ENCODE measurements around the gene UNC5C. TPM values are rescaled to one million over a fixed set of nuclear protein-coding genes. Genes with fewer than 3 reads are reported as not detected.
"Not testable (repeated sequence)": the region's sequence is repeated elsewhere in the genome, so short reads cannot be mapped to it uniquely, and the experiment has no call there.

UNC5C gene
- total and polyA plus RNA-seq, 2 donors = 3.7 to 31.5 TPM

- H3K4me3 ChIP-seq (ENCODE audit: low read depth, low read length); DNase-seq (ENCODE audit: extremely low spot score): not testable (repeated sequence)
- WGBS = 95% methylated on average over 14 of the region's 14 CpGs
Measured at GRCh38 chr4:95139424-95139823, 409.3 kb downstream of the UNC5C start.

GRCh38 chr4:95134016-95134415 lies 414.8 kb downstream of the UNC5C start:
- not testable (repeated sequence) for H3K27ac ChIP-seq (ENCODE audit: low read depth); H3K4me3 ChIP-seq (ENCODE audit: low read depth, low read length); DNase-seq (ENCODE audit: extremely low spot score); H3K36me3 ChIP-seq (ENCODE audit: insufficient read depth); H3K4me1 ChIP-seq (ENCODE audit: insufficient read depth)
- 97% methylated on average over 4 of the region's 4 CpGs for WGBS

More at GRCh38 chr4:95139424-95139823, 409.3 kb downstream of the UNC5C start:
- not testable (repeated sequence) for H3K27ac ChIP-seq (ENCODE audit: low read depth); H3K36me3 ChIP-seq (ENCODE audit: insufficient read depth); H3K4me1 ChIP-seq (ENCODE audit: insufficient read depth)

GRCh38 chr4:95129821-95130311 lies 418.9 kb downstream of the UNC5C start:
- Histone ChIP-seq H3K4me1 (ENCODE audit: insufficient read depth) (no peaks in the 10 kb centered on the region), H3K36me3 (ENCODE audit: insufficient read depth) (no peaks in the 10 kb centered on the region), H3K4me3 (ENCODE audit: low read depth, low read length) (no peak overlapping the region), H3K27ac (ENCODE audit: low read depth) (no peak overlapping the region)
- 51% methylated on average over 7 of the region's 7 CpGs for WGBS
- no peak for DNase-seq (ENCODE audit: extremely low spot score)

GRCh38 chr4:95129031-95129430 lies 419.7 kb downstream of the UNC5C start:
- H3K36me3 ChIP-seq (ENCODE audit: insufficient read depth) = no peaks in the 10 kb centered on the region
- no peak for DNase-seq (ENCODE audit: extremely low spot score)
- no peak overlapping the region for H3K27ac ChIP-seq (ENCODE audit: low read depth)
- no peak overlapping the region for H3K4me3 ChIP-seq (ENCODE audit: low read depth, low read length)
- 76% methylated on average over 4 of the region's 4 CpGs for WGBS
- no peaks in the 10 kb centered on the region for H3K4me1 ChIP-seq (ENCODE audit: insufficient read depth)

- Histone ChIP-seq H3K4me1 (ENCODE audit: insufficient read depth) (no peaks in the 10 kb centered on the region), H3K4me3 (ENCODE audit: low read depth, low read length) (no peak overlapping the region), H3K27ac (ENCODE audit: low read depth) (no peak overlapping the region), H3K36me3 (ENCODE audit: insufficient read depth) (no peaks in the 10 kb centered on the region)
- peak; percentile 31 for DNase-seq (ENCODE audit: extremely low spot score)
- 46% methylated on average over 4 of the region's 4 CpGs for whole genome bisulfite sequencing
Measured at GRCh38 chr4:95124906-95125504, 423.8 kb downstream of the UNC5C start.

- H3K36me3 ChIP-seq (ENCODE audit: insufficient read depth) = no peaks in the 10 kb centered on the region
- WGBS = 85% methylated on average over 9 of the region's 9 CpGs
- DNase-seq (ENCODE audit: extremely low spot score) = no peak
- no peak overlapping the region for H3K4me3 ChIP-seq (ENCODE audit: low read depth, low read length)
- no peak overlapping the region for H3K27ac ChIP-seq (ENCODE audit: low read depth)
- no peaks in the 10 kb centered on the region for H3K4me1 ChIP-seq (ENCODE audit: insufficient read depth)
Measured at GRCh38 chr4:95122001-95122400, 426.8 kb downstream of the UNC5C start.

- WGBS = 92% methylated on average over 2 of the region's 2 CpGs
- no peak for DNase-seq (ENCODE audit: extremely low spot score)
- H3K27ac ChIP-seq (ENCODE audit: low read depth) = no peak overlapping the region
- no peaks in the 10 kb centered on the region for H3K4me1 ChIP-seq (ENCODE audit: insufficient read depth)
- no peak overlapping the region for H3K4me3 ChIP-seq (ENCODE audit: low read depth, low read length)
- no peaks in the 10 kb centered on the region for H3K36me3 ChIP-seq (ENCODE audit: insufficient read depth)
Measured at GRCh38 chr4:95120456-95120855, 428.3 kb downstream of the UNC5C start.

- Histone ChIP-seq H3K27ac (ENCODE audit: low read depth) (no peak overlapping the region), H3K36me3 (ENCODE audit: insufficient read depth) (no peaks in the 10 kb centered on the region), H3K4me1 (ENCODE audit: insufficient read depth) (no peaks in the 10 kb centered on the region), H3K4me3 (ENCODE audit: low read depth, low read length) (no peak overlapping the region)
- no peak for DNase-seq (ENCODE audit: extremely low spot score)
- 61% methylated on average over 6 of the region's 6 CpGs for WGBS
Measured at GRCh38 chr4:95118497-95118896, 430.3 kb downstream of the UNC5C start.

GRCh38 chr4:95114521-95114920 lies 434.3 kb downstream of the UNC5C start:
- WGBS = 81% methylated on average over 3 of the region's 3 CpGs
- no peak for DNase-seq (ENCODE audit: extremely low spot score)

More at GRCh38 chr4:95114521-95114920, 434.3 kb downstream of the UNC5C start:
- H3K4me3 ChIP-seq (ENCODE audit: low read depth, low read length) = no peak overlapping the region
- no peak overlapping the region for H3K27ac ChIP-seq (ENCODE audit: low read depth)
- no peaks in the 10 kb centered on the region for H3K36me3 ChIP-seq (ENCODE audit: insufficient read depth)
- H3K4me1 ChIP-seq (ENCODE audit: insufficient read depth) = no peaks in the 10 kb centered on the region

All from urinary bladder (tissue), 4 donors.